GM19035 (cell line): Measurements from ENCODE around the gene GAB2.

ENCODE experiments used
- ATAC-seq: cut with Tn5 transposase; IDR thresholded peaks from one replicate; pipeline ENCODE4 v1.9.1; 2021; ENCODE audit not compliant: unreplicated experiment

Gene GAB2

GRCh38 chr11:78428266-78428636 is 10.6 kb upstream of the GAB2 start:
- peak; percentile 5 for ATAC-seq

DNA sequence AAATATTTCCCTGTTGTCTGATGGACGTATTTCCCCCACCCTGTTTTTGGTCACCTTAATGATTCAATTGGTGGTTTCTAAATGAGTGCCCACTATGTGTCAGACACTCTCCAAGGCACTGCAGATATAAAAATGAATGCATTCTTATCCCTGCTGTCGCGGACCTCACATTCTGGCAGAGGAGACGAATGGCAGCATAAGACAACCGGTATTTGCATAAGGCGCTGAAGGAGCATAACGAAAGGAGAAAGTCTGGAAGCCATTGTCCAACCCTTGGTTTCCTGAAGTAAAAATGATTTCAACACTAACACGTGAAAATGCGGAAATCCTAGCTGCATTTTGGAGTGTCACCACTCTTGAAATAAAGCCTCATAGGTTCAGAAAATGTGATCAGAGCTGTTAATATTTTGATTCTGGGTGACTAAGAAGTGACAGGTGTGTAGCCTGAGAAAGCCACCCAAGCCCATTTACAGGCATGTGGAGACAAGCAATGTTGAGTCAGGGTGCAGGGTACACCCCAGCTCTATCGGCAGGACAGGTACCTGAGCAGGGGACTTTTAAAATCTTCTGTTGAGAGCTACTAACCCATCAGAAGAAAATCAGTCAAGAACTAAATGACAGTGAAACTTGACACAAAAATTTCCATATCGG is 10.1 kb upstream of the GAB2 start:
- ATAC-seq: peak; percentile 43

DNA sequence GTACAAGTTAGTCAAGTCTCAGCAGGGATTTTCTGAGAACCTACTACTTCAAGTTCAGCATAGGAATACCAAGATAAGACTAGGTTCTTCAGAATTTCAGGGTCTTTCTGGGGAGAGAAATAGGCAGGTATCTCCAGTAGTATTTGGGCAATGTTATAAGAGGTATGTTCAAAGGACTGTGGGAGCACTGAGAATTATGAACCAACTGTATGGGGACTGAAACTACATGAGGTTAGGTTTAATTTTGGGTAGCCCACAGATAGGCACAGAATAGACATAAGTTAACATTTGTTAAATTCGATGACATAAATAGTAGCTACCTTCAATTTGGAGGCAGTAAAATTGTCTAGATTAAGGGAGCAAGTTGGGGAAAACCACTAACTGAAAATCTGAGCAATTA is 9.2 kb upstream of the GAB2 start:
- no peak for ATAC-seq

DNA sequence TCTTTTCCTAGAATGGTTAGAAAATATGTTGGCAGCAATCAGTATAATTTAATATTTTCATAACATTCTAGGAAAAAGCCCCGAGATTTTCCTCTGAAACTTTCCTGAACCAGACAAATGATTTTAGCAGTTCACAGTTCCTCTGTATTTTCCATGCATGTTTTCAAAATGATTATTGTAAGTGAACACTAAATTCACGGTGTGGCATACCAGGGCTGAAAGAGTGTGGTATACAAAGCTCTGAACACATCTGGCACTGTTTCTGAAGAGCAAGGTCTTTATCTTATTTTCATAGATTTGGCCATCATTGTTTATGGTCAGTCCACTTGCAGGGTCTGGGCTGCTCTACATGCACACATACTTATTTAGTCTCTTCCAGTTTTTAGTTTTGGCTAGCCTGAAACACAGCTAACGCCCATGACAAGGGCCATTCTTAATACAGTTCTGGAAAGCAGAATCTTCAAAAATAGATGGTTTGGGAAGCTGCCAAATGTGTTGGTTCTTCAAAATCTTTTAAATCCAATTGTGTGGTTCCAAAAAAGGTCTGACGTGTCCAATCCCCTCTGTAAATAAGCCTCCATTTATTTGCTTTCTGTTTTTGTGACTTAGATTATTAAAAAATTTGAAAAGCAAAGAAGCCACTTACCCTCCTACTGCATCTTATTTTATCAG is 7.9 kb upstream of the GAB2 start:
- no peak for ATAC-seq

GRCh38 chr11:78424334-78425270 is 7.0 kb upstream of the GAB2 start:
- ATAC-seq: peak; percentile 37

DNA sequence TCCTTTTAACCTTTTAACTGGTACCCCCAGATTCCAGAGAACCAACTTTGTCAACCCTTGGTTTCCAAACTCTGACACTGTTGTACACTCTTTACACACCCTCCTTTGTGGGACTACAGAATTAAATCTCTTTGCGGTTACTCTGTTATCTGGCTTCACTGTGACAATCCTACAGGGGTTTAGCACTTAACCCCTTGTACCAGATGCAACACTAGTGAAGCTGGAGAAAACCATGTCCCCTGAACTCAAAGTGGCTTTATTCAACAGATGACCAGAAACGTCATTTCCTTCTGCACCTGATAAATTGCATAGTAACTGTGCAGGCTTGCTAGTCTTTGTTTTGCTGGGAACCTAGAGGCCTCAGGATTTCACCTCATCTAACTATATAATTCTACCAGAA is 5.6 kb upstream of the GAB2 start:
- no peak for ATAC-seq

DNA sequence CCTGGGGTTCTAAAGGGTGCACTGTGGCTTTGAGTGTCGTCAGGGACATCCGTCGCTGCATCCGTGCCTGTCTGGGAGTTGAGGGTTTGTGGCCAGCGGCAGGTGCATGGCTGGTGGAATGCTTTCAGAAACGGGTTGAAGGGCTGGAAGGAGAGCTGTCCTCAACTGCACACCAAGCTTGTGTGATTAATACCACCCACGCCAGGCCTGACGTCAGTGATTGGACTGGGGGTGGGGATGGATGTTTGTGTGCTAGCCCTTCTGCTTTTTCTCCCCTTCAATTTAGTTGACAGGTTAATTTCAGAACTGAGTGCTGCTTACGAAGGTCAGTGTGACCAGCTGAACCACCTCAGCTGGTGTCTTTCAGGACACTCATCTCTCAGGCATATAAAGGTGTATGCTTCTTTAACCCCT is 3.2 kb upstream of the GAB2 start:
- no peak for ATAC-seq

DNA sequence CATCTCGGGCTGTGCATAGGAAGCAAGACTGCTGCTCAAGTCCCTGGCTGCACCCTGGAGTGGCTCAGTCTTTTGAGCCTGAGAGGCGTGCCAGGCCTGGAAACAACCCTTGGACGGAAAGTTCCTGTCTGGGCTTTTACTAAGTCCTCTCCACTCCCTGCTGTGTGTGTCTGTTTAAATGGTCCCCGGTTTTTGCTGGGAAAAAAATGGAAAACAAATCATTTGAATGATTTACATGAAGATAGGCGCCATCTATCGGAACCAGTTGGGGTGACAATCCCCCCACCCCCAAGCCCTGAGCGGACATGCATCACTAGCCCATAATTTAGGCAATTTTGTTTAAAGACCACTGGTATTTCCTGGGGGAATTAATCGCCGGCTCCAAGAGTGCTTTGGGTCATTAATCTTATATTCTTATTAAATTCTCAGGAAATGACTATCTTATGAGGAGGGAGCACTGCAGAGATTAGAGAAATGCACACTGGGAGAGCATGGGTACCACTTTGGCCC is 2.7 kb upstream of the GAB2 start:
- ATAC-seq: no peak

GRCh38 chr11:78419327-78419726 is 1.7 kb upstream of the GAB2 start:
- ATAC-seq: no peak

DNA sequence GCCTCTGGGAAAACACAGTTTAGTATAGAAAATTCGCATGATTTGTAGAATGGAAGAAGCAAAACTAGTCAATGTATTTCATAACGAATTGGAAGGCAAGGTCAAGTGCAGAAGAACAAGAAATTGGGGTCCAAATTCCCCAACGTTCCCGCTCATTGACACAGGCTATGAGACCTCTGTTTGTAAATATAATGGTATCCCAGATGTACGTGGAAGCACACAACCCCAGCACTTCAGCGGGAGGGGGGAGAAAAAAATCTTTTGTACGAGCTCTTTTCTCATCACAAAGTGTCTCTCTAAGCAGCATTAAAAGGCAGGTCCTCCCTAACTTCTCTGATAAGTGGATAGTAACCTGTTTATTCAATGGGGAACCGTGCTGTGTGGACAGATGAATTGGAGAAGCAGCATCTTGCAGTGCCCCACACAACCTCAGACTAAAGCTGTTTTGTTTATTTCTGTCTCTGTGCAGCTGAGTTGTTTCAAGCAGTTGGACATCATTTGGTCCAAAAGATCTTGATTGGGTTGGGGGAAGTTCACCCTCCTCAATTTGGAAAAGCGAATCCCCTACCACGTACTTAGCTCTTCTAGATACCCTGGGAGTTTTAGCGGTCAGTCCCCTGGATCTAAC is 1.1 kb upstream of the GAB2 start:
- no peak for ATAC-seq

DNA sequence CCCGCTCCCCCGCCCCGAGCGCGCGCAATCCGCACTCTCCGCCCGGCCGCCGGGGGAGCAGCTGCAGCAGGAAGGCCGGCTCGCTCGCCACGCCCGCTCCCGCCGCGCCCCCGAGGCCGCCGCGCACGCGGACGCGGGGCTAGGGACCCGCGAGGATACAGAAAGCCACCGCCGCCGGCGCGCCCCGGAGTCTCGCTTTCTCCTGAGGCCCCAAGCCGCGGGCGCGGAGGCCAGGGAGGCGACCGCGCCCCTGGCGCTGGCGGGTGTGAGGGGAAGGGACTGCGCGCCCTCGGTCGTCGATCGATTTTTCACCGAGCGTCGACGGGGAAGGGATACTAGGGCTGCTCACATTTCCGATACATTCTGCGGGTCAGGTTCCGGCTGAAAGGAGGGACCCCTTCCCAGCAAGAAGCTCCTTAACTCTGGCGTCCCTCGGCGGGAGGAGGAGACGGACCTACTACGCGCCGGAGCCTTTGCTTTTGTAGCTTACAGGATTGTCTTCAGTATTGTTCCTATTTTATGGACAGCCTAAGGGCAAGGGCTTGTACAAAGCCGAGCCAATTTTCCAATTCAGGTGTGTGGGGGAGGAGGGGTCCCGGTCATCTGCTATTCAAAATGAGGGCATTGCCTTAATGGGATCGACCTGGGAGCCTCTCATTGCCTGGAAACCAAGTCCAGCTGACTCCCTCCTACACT is 416 bp upstream of the GAB2 start:
- peak; percentile 58 for ATAC-seq

GRCh38 chr11:78416285-78417174 is 1.1 kb downstream of the GAB2 start:
- peak; percentile 53 for ATAC-seq

DNA sequence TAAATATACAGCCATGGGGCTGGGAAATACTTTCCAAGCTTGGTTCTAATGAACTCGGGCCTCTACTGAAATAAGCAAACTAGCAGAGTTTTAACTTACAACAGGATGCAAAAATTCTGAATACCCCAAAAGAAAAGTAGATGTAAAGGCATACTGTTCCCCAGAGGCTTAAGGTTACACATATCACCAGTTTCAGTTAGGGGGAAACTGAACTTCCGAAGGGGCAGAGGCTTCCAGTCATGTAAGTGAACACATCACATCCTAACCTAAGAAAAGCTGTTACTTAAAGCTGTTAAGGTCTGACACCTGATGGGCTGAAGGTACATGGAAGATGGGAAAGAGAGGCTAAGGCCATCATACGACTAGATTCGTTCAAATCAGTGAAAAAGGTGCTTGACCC is 2.3 kb downstream of the GAB2 start:
- no peak for ATAC-seq

GRCh38 chr11:78414321-78415051 is 3.1 kb downstream of the GAB2 start:
- ATAC-seq: no peak

- no peak for ATAC-seq
Observed at GRCh38 chr11:78408619-78409018, 9.0 kb downstream of the GAB2 start.

DNA sequence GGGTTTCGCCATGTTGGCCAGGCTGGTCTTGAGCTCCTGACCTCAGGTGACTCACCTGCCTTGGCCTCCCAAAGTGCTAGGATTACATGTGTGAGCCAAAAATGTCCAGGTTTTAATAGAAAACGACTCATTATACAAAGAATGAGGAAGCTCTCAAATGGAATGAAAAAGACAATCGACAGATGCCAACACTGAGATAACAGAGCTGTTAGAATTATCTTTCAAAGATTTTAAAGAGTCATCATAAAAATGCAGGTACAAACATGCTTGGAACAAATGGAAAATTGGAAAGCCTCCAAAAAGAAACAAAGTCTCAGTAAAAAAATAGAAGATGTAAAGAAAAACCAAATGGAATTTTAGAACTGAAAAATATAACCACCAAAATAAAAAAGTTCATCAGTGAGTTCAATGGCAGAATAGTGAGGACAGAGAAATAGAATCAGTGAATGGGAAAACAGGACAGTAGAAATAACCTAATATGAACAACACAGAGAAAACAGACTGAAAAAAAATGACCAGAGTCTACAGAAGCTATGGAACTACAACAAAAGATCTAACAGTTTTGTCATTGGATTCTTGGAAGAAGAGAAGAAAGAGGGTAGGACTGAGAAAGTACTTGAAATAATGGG is 10.9 kb downstream of the GAB2 start:
- ATAC-seq: no peak

- no peak for ATAC-seq
Observed at GRCh38 chr11:78405805-78406204, 11.8 kb downstream of the GAB2 start.

DNA sequence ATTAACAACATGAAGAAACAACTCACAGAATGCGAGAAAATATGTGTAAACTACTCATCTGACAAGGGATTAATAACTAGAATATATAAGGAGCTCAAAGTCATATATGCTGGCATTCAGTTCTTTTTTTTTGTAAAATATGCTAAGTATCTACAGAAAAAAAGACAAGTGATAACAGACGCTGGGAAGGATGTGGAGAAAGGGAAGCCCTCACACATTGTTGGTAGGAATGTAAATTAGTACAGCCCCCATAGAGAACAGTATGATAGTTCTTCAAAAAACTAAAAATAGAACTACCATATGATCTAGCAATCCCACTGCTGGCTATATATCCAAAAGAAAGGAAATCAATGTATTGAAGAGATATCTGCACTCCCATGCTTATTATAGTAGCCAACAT is 13.8 kb downstream of the GAB2 start:
- no peak for ATAC-seq

DNA sequence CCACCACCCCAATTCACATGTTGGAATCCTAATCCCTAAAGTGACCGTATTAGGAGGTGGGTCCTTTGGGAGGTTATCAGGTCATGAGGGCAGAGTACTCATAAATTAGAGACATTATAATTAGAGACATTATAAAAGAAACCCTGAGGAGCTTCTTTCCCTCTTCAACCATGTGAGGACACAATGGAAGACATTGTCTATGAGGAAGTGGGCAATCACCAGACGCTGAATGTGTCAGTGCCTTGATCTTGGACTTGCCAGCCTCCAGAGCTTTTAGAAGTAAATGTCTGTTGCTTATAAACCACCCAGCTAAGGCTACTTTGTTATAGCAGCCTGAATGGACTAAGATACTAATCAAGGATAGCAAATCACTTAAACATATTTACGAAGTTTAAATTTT is 14.8 kb downstream of the GAB2 start:
- no peak for ATAC-seq
